Caco-2 (cell line): Measurements from ENCODE around the gene APC2. TPM values are rescaled to one million over a fixed set of nuclear protein-coding genes. Genes with fewer than 3 reads are reported as not detected.

Experiments used
- BruUV-seq: library from RNA; stranded (reverse); fragments of 400-500 nt; replicated peaks from 2 replicates; lab custom pipeline; 2021; lab: Mats Ljungman, UMichigan
- CTCF ChIA-PET: fragments of 300-600 bp; sonication (Branson Sonifier 250); formaldehyde crosslinking; loops from one replicate; lab custom pipeline; 2022; ENCODE audit warnings: antibody characterized with exemption; lab: Charles Lee
- POLR2A ChIA-PET: fragments of 300-600 bp; sonication (Branson Sonifier 250); formaldehyde crosslinking; loops from one replicate; lab custom pipeline; 2022; ENCODE audit warnings: antibody characterized with exemption; lab: Charles Lee
- DNase-seq, 2 experiments: peaks; one replicate each; pipeline versions ENCODE4 v3.0.0 to v3.0.0-alpha.2; 2020 to 2022
- H3K27me3 ChIP-seq: replicated peaks from 2 replicates; pipeline ENCODE4 v1.6.0; 2011; ENCODE audit warnings: low read length; ENCODE audit not compliant: control insufficient read depth, insufficient read depth
- H3K36me3 ChIP-seq: 2 replicates; pipeline ENCODE4 v1.5.1; 2011; ENCODE audit warnings: low read length; ENCODE audit not compliant: control insufficient read depth, insufficient read depth
- H3K4me1 ChIP-seq: fragments of 250-450 bp; sonication (Bioruptor Pico); 2 replicates; pipeline ENCODE4 v1.5.1; 2020; ENCODE audit warnings: mild to moderate bottlenecking
- H3K4me3 ChIP-seq: 2 replicates; pipeline ENCODE4 v1.5.1; 2011; ENCODE audit warnings: low read depth, mild to moderate bottlenecking, control low read depth, low read length
- H3K9me3 ChIP-seq: fragments of 250-450 bp; sonication (Bioruptor Pico); 2 replicates; pipeline ENCODE4 v1.5.1; 2020; ENCODE audit warnings: mild to moderate bottlenecking, moderate library complexity
- H3K27ac Mint-ChIP-seq: one replicate; pipeline ENCODE4 v1.8.0; 2022; ENCODE audit warnings: mixed read lengths; ENCODE audit not compliant: unreplicated experiment
- H3K27me3 Mint-ChIP-seq: one replicate; pipeline ENCODE4 v1.8.0; 2022; ENCODE audit warnings: mixed read lengths; ENCODE audit not compliant: insufficient read depth, unreplicated experiment
- H3K36me3 Mint-ChIP-seq: one replicate; pipeline ENCODE4 v1.8.0; 2022; ENCODE audit warnings: mild to moderate bottlenecking, mixed read lengths; ENCODE audit not compliant: insufficient read depth, unreplicated experiment
- H3K4me1 Mint-ChIP-seq: one replicate; pipeline ENCODE4 v1.8.0; 2022; ENCODE audit warnings: low read depth, mixed read lengths; ENCODE audit not compliant: unreplicated experiment
- H3K4me3 Mint-ChIP-seq: one replicate; pipeline ENCODE4 v1.8.0; 2022; ENCODE audit warnings: mild to moderate bottlenecking, moderate library complexity, mixed read lengths; ENCODE audit not compliant: unreplicated experiment
- H3K9me3 Mint-ChIP-seq: one replicate; pipeline ENCODE4 v1.8.0; 2022; ENCODE audit warnings: mixed read lengths; ENCODE audit not compliant: unreplicated experiment
- intact Hi-C: fragments of 100-400 bp; cut with micrococcal nuclease; formaldehyde crosslinking; loops from one replicate; pipeline ENCODE4 v1.10.0; 2022; ENCODE audit not compliant: unreplicated experiment
- total RNA-seq: library from RNA; stranded (reverse); gene quantifications from 2 replicates; pipeline ENCODE4 v1.2.3, GENCODE V29; 2022
- TF ChIP-seq, protein P1 (sequence below), 2 experiments: fragments of 200-600 bp in 1 of 2; IDR thresholded peaks; 1 replicate in 1 of 2; 2 replicates in 1 of 2; pipeline versions ENCODE4 v1.5.1 to v1.8.0; 2011 to 2022; ENCODE audit warnings: antibody characterized with exemption in 1 of 2, control low read depth in 1 of 2, inconsistent platforms in 1 of 2, low read depth in 1 of 2, low read length in 1 of 2, mild to moderate bottlenecking in 1 of 2, moderate library complexity in 1 of 2; ENCODE audit not compliant: insufficient read depth in 1 of 2, severe bottlenecking in 1 of 2, unreplicated experiment in 1 of 2

APC2 gene
- total RNA-seq, 1 experiment from 2014 or later: 9.5 TPM

DNA sequence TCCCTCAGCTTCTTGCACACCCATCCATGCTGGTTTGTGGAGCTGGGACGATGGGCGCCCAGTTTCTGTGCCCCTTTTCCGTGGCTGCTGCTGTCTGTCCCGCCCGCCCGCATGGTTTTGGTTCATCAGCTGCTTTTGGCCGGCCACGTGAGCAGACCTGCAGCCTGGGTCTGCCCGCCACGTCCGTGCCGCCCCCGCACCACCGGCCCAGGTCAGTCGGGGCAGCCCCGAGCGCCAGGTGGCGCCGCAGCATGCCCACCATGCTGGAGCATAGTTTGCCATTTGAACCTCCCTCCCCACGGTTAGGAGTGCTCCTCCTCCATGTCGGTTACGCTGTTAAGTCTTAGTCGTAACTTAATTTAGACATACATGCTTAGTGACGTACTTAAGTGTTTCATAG lies 27.0 kb upstream of the APC2 start:
- Mint-ChIP-seq H3K27ac (peak overlapping the region; percentile 34), H3K4me1 (peaks cover 24% of the 10 kb centered on the region), H3K36me3 (peaks cover 91% of the 10 kb centered on the region), H3K9me3 (no peaks in the 10 kb centered on the region), H3K4me3 (no peak overlapping the region), H3K27me3 (no peaks in the 10 kb centered on the region)
- H3K27me3 ChIP-seq: no peaks in the 10 kb centered on the region
- ChIA-PET CTCF (no interaction called here), POLR2A (no interaction called here)
- DNase-seq: no peak
- no peaks in the 10 kb centered on the region; the same call in none of the 2 replicates for H3K36me3 ChIP-seq
- H3K4me1 ChIP-seq: peaks cover 26% of the 10 kb centered on the region
- TF ChIP-seq, protein P1, sequence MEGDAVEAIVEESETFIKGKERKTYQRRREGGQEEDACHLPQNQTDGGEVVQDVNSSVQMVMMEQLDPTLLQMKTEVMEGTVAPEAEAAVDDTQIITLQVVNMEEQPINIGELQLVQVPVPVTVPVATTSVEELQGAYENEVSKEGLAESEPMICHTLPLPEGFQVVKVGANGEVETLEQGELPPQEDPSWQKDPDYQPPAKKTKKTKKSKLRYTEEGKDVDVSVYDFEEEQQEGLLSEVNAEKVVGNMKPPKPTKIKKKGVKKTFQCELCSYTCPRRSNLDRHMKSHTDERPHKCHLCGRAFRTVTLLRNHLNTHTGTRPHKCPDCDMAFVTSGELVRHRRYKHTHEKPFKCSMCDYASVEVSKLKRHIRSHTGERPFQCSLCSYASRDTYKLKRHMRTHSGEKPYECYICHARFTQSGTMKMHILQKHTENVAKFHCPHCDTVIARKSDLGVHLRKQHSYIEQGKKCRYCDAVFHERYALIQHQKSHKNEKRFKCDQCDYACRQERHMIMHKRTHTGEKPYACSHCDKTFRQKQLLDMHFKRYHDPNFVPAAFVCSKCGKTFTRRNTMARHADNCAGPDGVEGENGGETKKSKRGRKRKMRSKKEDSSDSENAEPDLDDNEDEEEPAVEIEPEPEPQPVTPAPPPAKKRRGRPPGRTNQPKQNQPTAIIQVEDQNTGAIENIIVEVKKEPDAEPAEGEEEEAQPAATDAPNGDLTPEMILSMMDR (IDR thresholded peaks at IDR 0.05; ENCODE audit: insufficient read depth in 1 of 2, low read depth in 1 of 2, low read length in 1 of 2, severe bottlenecking in 1 of 2, unreplicated experiment in 1 of 2): no peak
- no peak overlapping the region for H3K4me3 ChIP-seq
- BruUV-seq: no TSS peak
- no peaks in the 10 kb centered on the region for H3K9me3 ChIP-seq
- intact Hi-C loops: no loop called here

DNA sequence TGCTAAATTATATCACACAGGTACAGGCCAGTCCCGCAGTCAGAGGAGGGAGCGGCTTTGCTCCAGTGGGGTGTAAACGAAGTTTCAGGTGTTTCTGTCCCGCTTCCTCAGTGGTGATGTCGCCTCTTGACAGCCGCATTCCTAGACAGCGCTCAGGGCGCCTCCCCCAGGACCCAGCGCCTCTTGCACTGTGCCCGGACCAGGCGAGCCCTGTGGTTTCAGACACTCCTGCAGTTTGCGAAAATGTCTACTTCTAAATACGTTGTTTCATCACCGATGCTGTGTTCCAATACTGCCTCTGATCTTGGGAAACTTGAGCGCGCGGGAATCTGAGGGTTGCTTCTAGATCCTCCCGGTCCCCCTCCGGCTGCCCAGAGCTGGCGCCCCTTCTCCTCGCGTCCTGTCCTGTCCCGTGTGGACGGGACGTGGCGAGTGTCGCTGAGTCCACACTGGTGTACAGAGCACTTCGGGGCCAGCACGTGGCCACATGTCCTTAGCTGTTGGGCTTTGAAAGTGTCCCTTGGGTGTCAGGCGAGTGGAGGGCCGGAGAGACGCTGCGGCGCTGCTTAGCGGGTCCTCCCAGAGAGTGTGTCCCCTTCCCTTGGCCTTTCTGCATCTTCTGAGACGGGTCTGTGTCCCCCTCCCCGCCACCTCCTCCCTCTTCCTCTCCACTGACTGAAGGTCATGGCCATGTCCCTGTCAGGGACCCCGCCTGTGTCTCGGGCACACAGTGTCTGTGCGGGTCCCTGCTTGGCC lies 26.3 kb upstream of the APC2 start:
- no TSS peak for BruUV-seq
- no peaks in the 10 kb centered on the region for H3K9me3 ChIP-seq
- H3K27me3 ChIP-seq: no peaks in the 10 kb centered on the region
- Mint-ChIP-seq H3K4me1 (peaks cover 24% of the 10 kb centered on the region), H3K4me3 (peak overlapping the region; percentile 59), H3K9me3 (no peaks in the 10 kb centered on the region), H3K27me3 (no peaks in the 10 kb centered on the region), H3K27ac (peak overlapping the region; percentile 34), H3K36me3 (peaks cover 91% of the 10 kb centered on the region)
- no peak for DNase-seq
- TF ChIP-seq, protein P1 (IDR thresholded peaks at IDR 0.05; ENCODE audit: insufficient read depth in 1 of 2, low read depth in 1 of 2, low read length in 1 of 2, severe bottlenecking in 1 of 2, unreplicated experiment in 1 of 2): no peak
- intact Hi-C loops: no loop called here
- peaks cover 26% of the 10 kb centered on the region for H3K4me1 ChIP-seq
- ChIA-PET CTCF (no interaction called here), POLR2A (no interaction called here)
- H3K36me3 ChIP-seq: no peaks in the 10 kb centered on the region; the same call in none of the 2 replicates
- no peak overlapping the region for H3K4me3 ChIP-seq

DNA sequence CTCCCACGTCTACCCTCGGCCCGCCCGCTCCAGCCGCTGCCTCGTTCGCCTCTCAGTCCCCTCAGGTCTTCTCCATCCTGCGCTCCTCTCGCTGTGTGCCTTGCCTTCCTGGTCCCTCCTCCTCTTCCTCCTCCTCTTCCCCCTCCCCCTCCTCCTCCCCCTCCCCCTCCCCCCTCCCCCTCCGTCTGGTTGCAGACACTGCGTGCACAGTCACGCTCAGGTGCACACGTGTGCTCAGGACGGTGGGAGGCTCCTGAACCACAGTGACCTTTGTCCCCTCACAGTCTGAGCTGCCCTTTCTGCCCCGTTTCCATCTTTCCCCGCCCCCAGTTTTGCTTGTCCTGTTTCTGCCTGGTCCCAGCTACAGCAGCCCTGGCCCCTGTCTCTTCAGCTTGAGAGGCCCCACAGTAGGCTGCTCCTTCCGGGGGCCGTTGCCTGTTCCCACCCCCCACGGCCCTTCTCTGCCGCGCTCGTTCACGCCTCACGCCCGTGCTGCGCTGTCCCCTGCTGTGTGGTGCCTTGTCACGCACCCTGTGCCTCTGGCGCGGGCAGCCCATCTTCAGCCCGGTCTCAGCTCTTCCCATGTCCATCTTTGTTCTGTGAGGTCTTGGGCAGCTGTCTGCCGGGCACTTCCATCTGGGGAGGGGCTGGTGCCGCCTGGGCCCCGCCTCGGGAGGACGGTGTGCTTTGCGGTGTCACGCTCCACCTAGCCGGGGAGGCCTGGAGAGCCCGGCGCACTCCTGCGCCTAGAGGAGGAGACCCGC lies 25.5 kb upstream of the APC2 start:
- TF ChIP-seq, protein P1 (IDR thresholded peaks at IDR 0.05; ENCODE audit: insufficient read depth in 1 of 2, low read depth in 1 of 2, low read length in 1 of 2, severe bottlenecking in 1 of 2, unreplicated experiment in 1 of 2): no peak
- no peak overlapping the region for H3K4me3 ChIP-seq
- Mint-ChIP-seq H3K9me3 (no peaks in the 10 kb centered on the region), H3K4me1 (peaks cover 24% of the 10 kb centered on the region), H3K4me3 (peak overlapping the region; percentile 59), H3K36me3 (peaks cover 85% of the 10 kb centered on the region), H3K27ac (no peak overlapping the region), H3K27me3 (no peaks in the 10 kb centered on the region)
- no peaks in the 10 kb centered on the region for H3K9me3 ChIP-seq
- no peaks in the 10 kb centered on the region; the same call in none of the 2 replicates for H3K36me3 ChIP-seq
- ChIA-PET POLR2A (no interaction called here), CTCF (no interaction called here)
- no TSS peak for BruUV-seq
- H3K4me1 ChIP-seq: peaks cover 26% of the 10 kb centered on the region
- DNase-seq: peak; percentile 72
- intact Hi-C loops: no loop called here
- H3K27me3 ChIP-seq: no peaks in the 10 kb centered on the region
